Measurements from ENCODE around the gene HPS4.
A peak's percentile ranks its signal among the peaks of the same experiment; 100 is the strongest.

Gene HPS4

DNA sequence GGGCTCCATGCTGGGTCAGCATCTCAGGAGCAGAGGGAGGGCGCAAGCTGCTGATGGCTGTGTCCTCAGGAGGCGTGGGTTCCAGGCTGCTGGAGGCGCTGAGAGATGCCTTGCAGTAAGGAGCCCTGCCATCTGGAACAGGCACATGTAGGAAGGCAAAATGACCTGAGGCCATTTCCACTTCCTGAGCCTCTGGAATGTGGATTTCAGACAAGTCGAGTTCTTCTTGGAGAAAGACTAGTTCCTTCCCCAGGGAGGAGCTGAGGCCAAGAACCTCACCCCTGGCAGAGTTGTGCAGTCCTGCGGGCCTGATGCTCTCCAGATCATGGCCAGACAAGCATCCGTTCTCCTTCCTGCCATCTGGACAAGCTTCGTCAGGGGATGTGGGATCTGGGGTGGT, 19.3 kb downstream of the HPS4 start:
- peak; percentile 65 for DNase-seq (ENCODE audit: low read depth)

GRCh38 chr22:26463688-26464087, 19.9 kb downstream of the HPS4 start:
- no peak for DNase-seq (ENCODE audit: low read depth)

DNA sequence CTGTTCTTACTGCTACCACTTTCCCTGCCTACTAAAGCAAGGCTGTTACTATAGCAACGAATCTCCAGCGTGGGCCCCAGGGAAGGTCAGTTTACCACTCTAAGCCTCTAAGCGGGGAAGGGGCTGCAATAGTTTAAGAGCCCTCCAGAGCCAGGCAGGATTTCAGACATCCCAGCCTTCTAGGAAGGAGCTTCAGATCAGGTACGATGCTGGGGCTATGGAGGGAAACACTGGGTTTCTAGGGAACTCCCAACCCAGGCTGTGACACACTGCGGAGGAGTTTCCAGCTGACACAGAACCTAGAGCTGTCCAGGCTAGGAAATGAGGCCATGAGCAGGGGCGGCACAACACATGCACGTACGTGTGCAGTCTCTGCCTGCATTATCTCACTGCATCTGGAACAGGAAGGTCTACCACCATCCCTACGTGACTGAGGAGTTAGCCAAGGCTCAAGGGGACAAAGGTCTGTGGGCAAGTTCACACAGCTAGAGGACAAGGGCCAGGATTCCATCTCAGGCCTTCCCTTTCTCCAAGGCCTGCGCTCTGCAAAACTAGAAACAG, 20.4 kb downstream of the HPS4 start:
- no peak for DNase-seq (ENCODE audit: low read depth)

DNA sequence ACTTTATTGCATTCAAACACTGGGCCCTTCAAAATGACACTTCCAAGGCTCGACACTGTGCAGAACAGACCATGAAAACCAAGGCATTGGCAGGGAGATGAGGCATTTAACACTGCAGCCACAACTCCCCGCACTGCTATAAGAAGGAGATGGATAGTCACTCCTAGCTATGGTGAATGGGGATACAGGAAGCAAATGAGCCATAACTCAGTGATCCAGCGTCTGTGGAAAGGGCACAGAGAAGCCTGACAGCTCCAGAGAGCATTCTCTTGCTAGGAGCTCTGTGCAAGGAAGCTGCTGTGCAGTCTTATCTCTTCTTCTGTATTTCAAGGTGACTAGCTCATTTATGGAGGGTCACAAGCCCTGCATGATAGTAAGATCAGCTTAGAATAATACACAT, 20.9 kb downstream of the HPS4 start:
- no peak for DNase-seq (ENCODE audit: low read depth)

- no peak for DNase-seq (ENCODE audit: low read depth)
Observed at GRCh38 chr22:26462051-26462450, 21.5 kb downstream of the HPS4 start.

DNA sequence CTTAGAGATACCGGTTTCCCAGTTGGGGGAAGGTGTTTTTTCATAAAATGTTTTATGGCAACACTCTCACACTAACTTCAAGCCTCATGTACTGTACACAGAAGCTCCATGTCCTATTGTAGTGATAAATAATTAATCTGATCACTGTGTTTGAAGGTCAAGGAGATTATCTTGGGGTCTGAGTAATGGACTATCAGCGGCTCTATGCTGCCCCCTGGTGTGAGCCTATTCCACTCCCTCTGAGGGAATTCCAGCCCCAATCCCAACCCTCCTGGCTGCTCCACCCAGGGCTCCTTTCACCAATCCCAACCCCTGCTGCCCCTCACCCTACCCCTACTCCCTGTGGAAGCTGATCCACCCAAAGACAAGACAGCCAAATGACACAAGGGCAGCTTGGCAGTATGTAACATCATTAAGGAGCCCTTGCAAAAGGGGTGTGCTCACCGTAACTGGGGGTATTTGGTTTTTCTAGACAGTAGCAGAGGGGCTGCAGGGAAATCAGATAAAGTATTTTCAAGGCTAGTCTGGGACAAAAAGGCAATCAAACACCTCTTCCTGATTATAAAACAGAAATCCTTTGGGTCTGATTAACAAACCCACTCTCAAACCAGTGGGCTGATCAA, 22.3 kb downstream of the HPS4 start:
- DNase-seq (ENCODE audit: low read depth): no peak

DNA sequence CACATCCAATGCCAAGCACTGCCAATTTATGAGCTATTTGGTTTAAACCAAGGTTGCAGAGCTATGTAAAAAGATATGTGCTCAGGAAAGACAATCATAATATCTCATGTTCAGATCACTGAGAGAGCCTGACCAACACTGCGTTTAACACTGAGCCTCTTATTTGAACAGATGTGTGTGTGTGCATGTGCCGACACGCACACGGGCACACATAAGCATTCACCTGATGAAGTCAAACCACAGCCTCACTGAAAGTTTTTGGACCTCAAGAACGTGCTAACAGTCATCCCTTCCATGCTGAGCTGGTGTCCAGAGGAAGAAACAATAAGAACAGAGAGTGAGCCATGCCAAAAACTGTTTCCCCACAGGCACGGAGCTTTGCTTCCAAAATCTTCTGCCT, 23.4 kb downstream of the HPS4 start:
- DNase-seq (ENCODE audit: low read depth): no peak

DNA sequence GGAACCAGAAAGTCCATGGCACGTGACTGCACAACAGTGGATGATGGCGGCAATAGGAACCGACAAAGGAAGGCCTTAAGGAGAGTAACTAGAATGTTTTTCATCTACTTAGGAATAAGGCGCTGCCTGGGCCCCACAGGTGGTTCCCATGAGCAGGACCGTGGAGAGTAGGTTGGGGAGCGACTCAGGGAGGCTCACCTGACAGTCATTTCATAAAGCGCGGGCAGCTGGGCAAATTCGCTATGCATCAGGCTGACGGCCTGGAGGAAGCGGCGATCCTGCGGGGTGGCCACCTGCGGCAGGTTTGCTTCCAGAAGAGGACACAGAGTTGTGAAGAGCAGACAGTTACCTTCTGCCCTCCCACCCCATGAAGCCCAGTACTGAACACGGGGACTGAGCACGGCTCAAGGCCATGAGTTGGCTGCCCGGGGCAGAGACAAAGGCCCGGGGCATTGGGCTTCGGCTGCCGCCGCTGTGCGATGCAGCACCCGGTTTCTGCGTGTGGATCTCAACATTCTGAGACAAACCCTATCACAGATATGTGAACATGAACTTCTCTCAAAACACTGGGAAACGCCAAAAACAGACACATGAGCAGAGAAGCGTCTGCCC, 25.8 kb downstream of the HPS4 start:
- DNase-seq (ENCODE audit: low read depth): no peak

DNA sequence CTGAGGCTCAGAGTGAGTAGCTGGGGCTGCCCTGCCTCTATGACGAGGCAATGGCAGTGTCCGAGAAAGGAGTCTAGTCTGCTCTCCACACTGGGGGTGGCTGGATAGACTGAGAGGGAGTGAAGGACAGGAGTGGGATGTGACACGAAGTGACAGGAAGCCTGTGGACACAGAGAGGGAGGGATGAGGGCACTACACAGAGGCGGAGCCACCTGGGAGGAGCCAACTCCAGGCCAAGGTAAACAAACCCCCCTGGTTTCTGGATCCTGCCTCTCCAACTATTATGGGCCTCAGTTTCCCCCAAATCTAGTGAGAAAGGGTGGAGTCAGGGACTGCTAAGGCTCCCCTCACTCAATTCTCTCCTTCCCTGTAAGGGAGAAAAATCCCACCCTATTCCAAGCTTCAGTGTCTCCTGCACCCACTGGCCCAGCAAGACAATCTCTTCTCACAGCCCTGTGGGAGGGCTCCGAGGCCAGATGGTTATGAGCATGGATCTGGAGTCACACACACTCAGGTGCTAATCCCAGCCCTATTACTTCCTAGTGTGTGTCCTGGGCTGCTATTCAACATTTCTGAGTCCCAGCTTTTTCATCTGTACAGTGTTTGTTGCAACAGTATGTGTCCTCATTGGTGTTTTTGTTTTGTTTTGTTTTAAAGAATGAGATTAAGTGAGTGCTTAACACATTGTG, 29.6 kb downstream of the HPS4 start:
- DNase-seq (ENCODE audit: low read depth): no peak

DNA sequence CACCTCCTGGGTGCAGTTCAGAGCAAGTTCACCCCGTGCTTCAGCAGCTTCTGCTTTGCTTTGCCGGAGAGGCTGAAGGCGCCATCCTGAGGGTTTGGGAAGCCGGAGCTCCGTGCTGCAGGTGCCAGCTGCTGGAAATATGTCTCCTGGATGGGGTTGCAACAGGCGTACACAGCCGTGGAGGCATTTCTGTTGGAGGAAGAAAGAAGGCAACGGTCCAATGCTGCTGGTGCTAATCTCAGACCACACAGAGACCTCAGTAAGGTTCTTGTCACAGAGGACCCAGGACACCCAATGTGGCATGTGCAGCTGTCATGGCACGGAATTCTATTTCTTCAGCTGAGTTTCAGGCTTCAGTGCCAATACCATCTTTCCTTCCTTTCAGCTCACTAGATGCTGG, 30.4 kb downstream of the HPS4 start:
- no peak for DNase-seq (ENCODE audit: low read depth)

- DNase-seq (ENCODE audit: low read depth): no peak
Observed at GRCh38 chr22:26452236-26453016, 31.2 kb downstream of the HPS4 start.

DNA sequence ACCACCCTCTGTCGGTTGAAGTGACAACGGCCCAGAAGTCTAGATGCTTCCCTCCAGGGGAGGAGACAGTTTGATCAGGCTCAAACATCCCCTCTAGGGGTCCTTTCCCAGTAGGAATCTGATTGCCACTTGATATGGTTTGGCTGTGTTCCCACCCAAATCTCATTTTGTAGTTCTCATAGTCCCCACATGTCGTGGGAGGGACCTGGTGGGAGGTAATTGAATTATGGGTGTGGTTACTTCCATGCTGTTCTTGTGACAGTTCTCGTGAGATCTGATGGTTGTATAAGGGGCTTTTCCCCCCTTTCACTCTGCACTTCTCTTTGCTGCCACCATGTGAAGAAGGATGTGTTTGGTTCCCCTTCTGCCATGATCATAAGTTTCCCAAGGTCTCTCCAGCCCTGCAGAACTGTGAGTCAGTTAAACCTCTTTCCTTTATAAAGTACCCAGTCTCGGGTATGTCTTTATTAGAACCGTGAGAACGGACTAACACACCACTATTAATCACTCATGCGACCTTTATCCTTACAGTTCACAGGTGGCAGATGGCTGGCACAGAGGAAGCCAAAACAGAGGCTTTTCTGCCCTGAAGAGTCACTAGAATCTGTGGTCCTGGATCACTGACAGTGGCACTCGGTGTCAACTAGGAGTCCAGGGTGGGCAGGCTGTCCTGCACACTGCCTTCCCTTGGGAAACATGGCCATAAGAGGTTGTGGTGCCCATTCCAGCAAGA, 33.0 kb downstream of the HPS4 start:
- DNase-seq (ENCODE audit: low read depth): no peak

DNA sequence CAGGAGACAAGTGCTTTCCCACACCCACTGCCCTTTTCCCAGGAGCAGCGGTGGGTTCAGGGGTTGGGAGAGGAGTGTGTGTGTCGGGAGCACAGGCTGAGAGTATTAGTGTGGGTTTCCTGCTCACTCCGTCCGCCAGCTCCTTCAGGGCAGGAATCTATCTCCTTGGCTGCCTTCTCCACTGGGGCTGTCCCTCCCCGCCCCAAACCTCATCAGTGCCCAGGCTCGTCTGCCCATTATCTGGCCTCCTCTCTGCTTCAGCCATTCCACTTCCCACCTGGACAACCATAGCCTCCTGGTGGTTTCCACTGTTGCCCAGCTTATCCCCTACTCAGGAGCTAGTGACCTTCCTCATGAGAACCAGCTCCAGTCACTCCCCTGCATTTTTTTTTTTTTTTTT, 34.6 kb downstream of the HPS4 start:
- no peak for DNase-seq (ENCODE audit: low read depth)

DNA sequence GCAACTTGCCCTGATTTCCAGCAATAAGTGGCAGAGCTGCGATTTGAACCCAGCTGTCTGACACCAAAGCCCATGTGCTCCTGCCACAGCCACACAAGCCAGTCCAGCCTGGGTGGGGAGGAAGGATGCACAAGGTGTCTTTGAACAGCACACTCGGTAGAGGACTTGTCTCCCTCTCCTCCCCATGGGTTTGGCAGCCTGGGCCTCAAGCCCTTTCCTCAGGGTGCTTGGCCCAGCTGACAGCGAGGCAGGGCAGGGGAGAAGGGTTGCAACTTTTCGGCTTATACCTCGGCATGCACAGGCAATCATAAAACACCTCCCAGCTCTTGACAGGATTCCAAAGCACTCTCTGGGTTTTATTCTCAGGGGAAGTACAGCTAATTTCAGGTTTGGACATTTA, 35.2 kb downstream of the HPS4 start:
- DNase-seq (ENCODE audit: low read depth): no peak

- DNase-seq (ENCODE audit: low read depth): no peak
Observed at GRCh38 chr22:26447584-26448329, 35.8 kb downstream of the HPS4 start.

DNA sequence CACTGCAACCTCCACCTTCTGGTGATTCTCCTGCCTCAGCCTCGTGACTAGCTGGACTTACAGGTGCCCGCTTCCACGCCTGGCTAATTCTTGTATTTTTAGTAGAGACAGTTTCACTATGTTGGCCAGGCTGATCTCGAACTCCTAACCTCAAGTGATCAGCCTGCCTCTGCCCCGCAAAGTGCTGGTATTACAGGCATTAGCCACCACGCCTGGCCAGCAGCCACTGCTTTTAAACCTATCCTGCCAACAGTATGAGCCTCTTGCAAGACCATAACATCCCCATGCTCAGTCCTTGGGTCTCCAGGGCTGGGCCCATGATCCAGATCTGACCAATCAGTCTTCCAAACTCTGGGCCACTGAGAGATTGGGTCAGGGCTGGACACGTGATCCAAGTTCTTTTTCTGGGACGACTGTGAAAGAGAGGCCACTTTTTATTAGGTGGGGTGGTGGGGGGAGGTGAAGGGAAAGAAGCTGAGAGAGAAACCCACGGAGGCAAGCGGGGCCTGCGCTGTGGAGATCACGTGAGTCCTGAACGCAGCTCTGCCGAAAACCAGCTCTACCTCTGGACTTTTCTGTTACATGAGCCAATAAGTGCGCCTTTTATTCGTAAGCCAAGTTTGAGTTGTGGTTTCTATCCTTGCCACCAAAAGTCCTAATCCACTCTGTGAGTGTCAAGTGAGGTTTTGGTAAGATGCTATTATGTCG, 36.6 kb downstream of the HPS4 start:
- DNase-seq (ENCODE audit: low read depth): no peak

GRCh38 chr22:26445577-26446275, 37.9 kb downstream of the HPS4 start:
- no peak for DNase-seq (ENCODE audit: low read depth)

GRCh38 chr22:26444777-26445176, 38.8 kb downstream of the HPS4 start:
- no peak for DNase-seq (ENCODE audit: low read depth)

- DNase-seq (ENCODE audit: low read depth): no peak
Observed at GRCh38 chr22:26443901-26444690, 39.5 kb downstream of the HPS4 start.
